ENCODE results near the gene CHCHD3.

Gene CHCHD3

GRCh38 chr7:132777414-132777813, 304.5 kb downstream of the CHCHD3 start:
- Histone ChIP-seq H3K36me3 (ENCODE audit: control insufficient read depth, insufficient read depth, low read length) (no peaks in the 10 kb centered on the region), H3K27me3 (ENCODE audit: control insufficient read depth, insufficient read depth, low read length) (no peaks in the 10 kb centered on the region), H3K27ac (ENCODE audit: low read depth, low read length) (no peak overlapping the region), H3K4me1 (ENCODE audit: control insufficient read depth, insufficient read depth, low read length) (no peaks in the 10 kb centered on the region), H3K9ac (ENCODE audit: low read length) (no peak overlapping the region), H3K4me3 (ENCODE audit: low read depth, low read length) (no peak overlapping the region), H3K9me3 (ENCODE audit: control insufficient read depth, insufficient read depth, low read depth, low read length) (no peaks in the 10 kb centered on the region)

GRCh38 chr7:132776048-132776620, 305.8 kb downstream of the CHCHD3 start:
- Histone ChIP-seq H3K9ac (ENCODE audit: low read length) (no peak overlapping the region), H3K36me3 (ENCODE audit: control insufficient read depth, insufficient read depth, low read length) (no peaks in the 10 kb centered on the region), H3K27ac (ENCODE audit: low read depth, low read length) (no peak overlapping the region), H3K4me3 (ENCODE audit: low read depth, low read length) (no peak overlapping the region), H3K9me3 (ENCODE audit: control insufficient read depth, insufficient read depth, low read depth, low read length) (no peaks in the 10 kb centered on the region), H3K4me1 (ENCODE audit: control insufficient read depth, insufficient read depth, low read length) (peaks cover 6% of the 10 kb centered on the region; the same call in 1 of the 2 replicates), H3K27me3 (ENCODE audit: control insufficient read depth, insufficient read depth, low read length) (no peaks in the 10 kb centered on the region)

GRCh38 chr7:132773527-132773956, 308.3 kb downstream of the CHCHD3 start:
- no peaks in the 10 kb centered on the region for H3K36me3 ChIP-seq (ENCODE audit: control insufficient read depth, insufficient read depth, low read length)
- no peak overlapping the region for H3K9ac ChIP-seq (ENCODE audit: low read length)
- no peaks in the 10 kb centered on the region for H3K27me3 ChIP-seq (ENCODE audit: control insufficient read depth, insufficient read depth, low read length)
- H3K4me3 ChIP-seq (ENCODE audit: low read depth, low read length): no peak overlapping the region
- no peak overlapping the region for H3K27ac ChIP-seq (ENCODE audit: low read depth, low read length)
- H3K4me1 ChIP-seq (ENCODE audit: control insufficient read depth, insufficient read depth, low read length): peaks cover 6% of the 10 kb centered on the region; the same call in 1 of the 2 replicates
- peaks cover 5% of the 10 kb centered on the region for H3K9me3 ChIP-seq (ENCODE audit: control insufficient read depth, insufficient read depth, low read depth, low read length)

- Histone ChIP-seq H3K4me3 (ENCODE audit: low read depth, low read length) (no peak overlapping the region), H3K36me3 (ENCODE audit: control insufficient read depth, insufficient read depth, low read length) (no peaks in the 10 kb centered on the region), H3K9me3 (ENCODE audit: control insufficient read depth, insufficient read depth, low read depth, low read length) (peaks cover 5% of the 10 kb centered on the region), H3K9ac (ENCODE audit: low read length) (no peak overlapping the region), H3K27me3 (ENCODE audit: control insufficient read depth, insufficient read depth, low read length) (no peaks in the 10 kb centered on the region), H3K4me1 (ENCODE audit: control insufficient read depth, insufficient read depth, low read length) (peaks cover 6% of the 10 kb centered on the region; the same call in 1 of the 2 replicates), H3K27ac (ENCODE audit: low read depth, low read length) (no peak overlapping the region)
These were observed 310.6 kb downstream of the CHCHD3 start for GRCh38 chr7:132771301-132771730.

- Histone ChIP-seq H3K36me3 (ENCODE audit: control insufficient read depth, insufficient read depth, low read length) (no peaks in the 10 kb centered on the region), H3K9me3 (ENCODE audit: control insufficient read depth, insufficient read depth, low read depth, low read length) (peaks cover 5% of the 10 kb centered on the region), H3K4me3 (ENCODE audit: low read depth, low read length) (no peak overlapping the region), H3K27ac (ENCODE audit: low read depth, low read length) (no peak overlapping the region), H3K9ac (ENCODE audit: low read length) (no peak overlapping the region), H3K27me3 (ENCODE audit: control insufficient read depth, insufficient read depth, low read length) (no peaks in the 10 kb centered on the region), H3K4me1 (ENCODE audit: control insufficient read depth, insufficient read depth, low read length) (peaks cover 6% of the 10 kb centered on the region; the same call in 1 of the 2 replicates)
These were observed 311.8 kb downstream of the CHCHD3 start for GRCh38 chr7:132770055-132770454.

GRCh38 chr7:132769280-132769679, 312.6 kb downstream of the CHCHD3 start:
- Histone ChIP-seq H3K27ac (ENCODE audit: low read depth, low read length) (no peak overlapping the region), H3K4me1 (ENCODE audit: control insufficient read depth, insufficient read depth, low read length) (peaks cover 6% of the 10 kb centered on the region; the same call in 1 of the 2 replicates), H3K9me3 (ENCODE audit: control insufficient read depth, insufficient read depth, low read depth, low read length) (peaks cover 5% of the 10 kb centered on the region), H3K36me3 (ENCODE audit: control insufficient read depth, insufficient read depth, low read length) (no peaks in the 10 kb centered on the region), H3K27me3 (ENCODE audit: control insufficient read depth, insufficient read depth, low read length) (no peaks in the 10 kb centered on the region), H3K4me3 (ENCODE audit: low read depth, low read length) (no peak overlapping the region), H3K9ac (ENCODE audit: low read length) (no peak overlapping the region)

- no peaks in the 10 kb centered on the region for H3K36me3 ChIP-seq (ENCODE audit: control insufficient read depth, insufficient read depth, low read length)
- peaks cover 6% of the 10 kb centered on the region; the same call in 1 of the 2 replicates for H3K4me1 ChIP-seq (ENCODE audit: control insufficient read depth, insufficient read depth, low read length)
- H3K27me3 ChIP-seq (ENCODE audit: control insufficient read depth, insufficient read depth, low read length): no peaks in the 10 kb centered on the region
- no peak overlapping the region for H3K27ac ChIP-seq (ENCODE audit: low read depth, low read length)
- no peak overlapping the region for H3K9ac ChIP-seq (ENCODE audit: low read length)
- no peak overlapping the region for H3K4me3 ChIP-seq (ENCODE audit: low read depth, low read length)
- H3K9me3 ChIP-seq (ENCODE audit: control insufficient read depth, insufficient read depth, low read depth, low read length): peaks cover 5% of the 10 kb centered on the region
These were observed 313.8 kb downstream of the CHCHD3 start for GRCh38 chr7:132768099-132768498.

GRCh38 chr7:132767378-132767777, 314.5 kb downstream of the CHCHD3 start:
- peaks cover 5% of the 10 kb centered on the region for H3K9me3 ChIP-seq (ENCODE audit: control insufficient read depth, insufficient read depth, low read depth, low read length)
- H3K27me3 ChIP-seq (ENCODE audit: control insufficient read depth, insufficient read depth, low read length): no peaks in the 10 kb centered on the region
- H3K4me3 ChIP-seq (ENCODE audit: low read depth, low read length): no peak overlapping the region
- H3K36me3 ChIP-seq (ENCODE audit: control insufficient read depth, insufficient read depth, low read length): no peaks in the 10 kb centered on the region
- no peak overlapping the region for H3K9ac ChIP-seq (ENCODE audit: low read length)
- H3K4me1 ChIP-seq (ENCODE audit: control insufficient read depth, insufficient read depth, low read length): peaks cover 6% of the 10 kb centered on the region; the same call in 1 of the 2 replicates
- H3K27ac ChIP-seq (ENCODE audit: low read depth, low read length): no peak overlapping the region

- Histone ChIP-seq H3K36me3 (ENCODE audit: control insufficient read depth, insufficient read depth, low read length) (no peaks in the 10 kb centered on the region), H3K27me3 (ENCODE audit: control insufficient read depth, insufficient read depth, low read length) (no peaks in the 10 kb centered on the region), H3K9ac (ENCODE audit: low read length) (no peak overlapping the region), H3K4me3 (ENCODE audit: low read depth, low read length) (no peak overlapping the region), H3K9me3 (ENCODE audit: control insufficient read depth, insufficient read depth, low read depth, low read length) (peaks cover 5% of the 10 kb centered on the region), H3K27ac (ENCODE audit: low read depth, low read length) (no peak overlapping the region), H3K4me1 (ENCODE audit: control insufficient read depth, insufficient read depth, low read length) (peaks cover 5% of the 10 kb centered on the region; the same call in 1 of the 2 replicates)
These were observed 315.2 kb downstream of the CHCHD3 start for GRCh38 chr7:132766660-132767059.

GRCh38 chr7:132765861-132766260, 316.0 kb downstream of the CHCHD3 start:
- Histone ChIP-seq H3K27ac (ENCODE audit: low read depth, low read length) (no peak overlapping the region), H3K9ac (ENCODE audit: low read length) (no peak overlapping the region), H3K4me1 (ENCODE audit: control insufficient read depth, insufficient read depth, low read length) (no peaks in the 10 kb centered on the region), H3K36me3 (ENCODE audit: control insufficient read depth, insufficient read depth, low read length) (no peaks in the 10 kb centered on the region), H3K9me3 (ENCODE audit: control insufficient read depth, insufficient read depth, low read depth, low read length) (peaks cover 5% of the 10 kb centered on the region), H3K4me3 (ENCODE audit: low read depth, low read length) (no peak overlapping the region), H3K27me3 (ENCODE audit: control insufficient read depth, insufficient read depth, low read length) (no peaks in the 10 kb centered on the region)

- H3K4me3 ChIP-seq (ENCODE audit: low read depth, low read length): no peak overlapping the region
- H3K9me3 ChIP-seq (ENCODE audit: control insufficient read depth, insufficient read depth, low read depth, low read length): peaks cover 5% of the 10 kb centered on the region
- no peak overlapping the region for H3K27ac ChIP-seq (ENCODE audit: low read depth, low read length)
- no peaks in the 10 kb centered on the region for H3K4me1 ChIP-seq (ENCODE audit: control insufficient read depth, insufficient read depth, low read length)
- H3K36me3 ChIP-seq (ENCODE audit: control insufficient read depth, insufficient read depth, low read length): no peaks in the 10 kb centered on the region
- no peaks in the 10 kb centered on the region for H3K27me3 ChIP-seq (ENCODE audit: control insufficient read depth, insufficient read depth, low read length)
- H3K9ac ChIP-seq (ENCODE audit: low read length): no peak overlapping the region
These were observed 317.1 kb downstream of the CHCHD3 start for GRCh38 chr7:132764762-132765161.
